GM19025 (cell line): ENCODE results near the gene CLASP2.
A peak's percentile ranks its signal among the peaks of the same experiment; 100 is the strongest.
"Not testable (repeated sequence)": the region's sequence is repeated elsewhere in the genome, so short reads cannot be mapped to it uniquely, and the experiment has no call there.

Experiments used
- ATAC-seq: cut with Tn5 transposase; IDR thresholded peaks from one replicate; pipeline ENCODE4 v1.9.1; 2021; ENCODE audit warnings: mild to moderate bottlenecking, low read depth, moderate library complexity; ENCODE audit not compliant: unreplicated experiment

CLASP2 gene

DNA sequence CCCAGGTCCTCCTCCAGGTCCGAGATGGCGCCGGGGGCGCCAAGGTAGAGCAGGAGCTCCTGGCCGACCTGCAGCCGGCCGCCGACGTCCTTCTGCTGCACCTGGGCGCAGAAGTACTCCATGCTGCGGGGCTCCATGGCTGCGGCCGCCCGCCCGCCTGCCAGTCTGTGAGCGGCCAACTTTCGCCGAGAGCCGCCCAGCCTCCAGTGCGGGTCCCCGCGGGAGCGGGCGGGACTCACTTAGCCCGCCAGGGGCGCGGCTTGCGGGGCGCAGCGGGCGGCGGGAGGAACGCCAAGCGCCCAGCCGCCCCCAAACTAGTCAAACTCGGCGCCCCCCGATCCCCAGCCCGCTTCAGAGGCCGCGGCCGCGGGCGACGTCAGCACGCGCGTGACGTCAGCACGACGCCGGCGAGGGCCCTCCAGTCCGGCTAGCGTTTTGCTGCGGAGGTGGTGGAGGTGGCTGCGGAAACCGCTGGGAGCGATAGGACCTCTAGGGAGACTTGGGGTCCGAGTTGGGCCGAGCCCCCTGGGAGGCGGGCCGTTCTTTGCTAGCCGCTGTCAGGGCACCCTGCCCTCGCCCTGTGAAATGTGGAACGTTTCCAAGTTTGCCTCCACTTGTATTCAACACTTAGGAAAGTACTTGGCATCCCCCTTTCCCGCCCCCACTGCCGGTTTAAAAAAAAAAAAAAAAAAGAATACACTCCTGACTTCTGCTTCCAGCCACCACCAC is at the start of gene CLASP2:
Gene CLASP2, minus strand, starts transcription at position 389 of the 729 bp plus-strand sequence. Its CDS starts 252 bp downstream, at position 137.
- ATAC-seq: peak; percentile 97

DNA sequence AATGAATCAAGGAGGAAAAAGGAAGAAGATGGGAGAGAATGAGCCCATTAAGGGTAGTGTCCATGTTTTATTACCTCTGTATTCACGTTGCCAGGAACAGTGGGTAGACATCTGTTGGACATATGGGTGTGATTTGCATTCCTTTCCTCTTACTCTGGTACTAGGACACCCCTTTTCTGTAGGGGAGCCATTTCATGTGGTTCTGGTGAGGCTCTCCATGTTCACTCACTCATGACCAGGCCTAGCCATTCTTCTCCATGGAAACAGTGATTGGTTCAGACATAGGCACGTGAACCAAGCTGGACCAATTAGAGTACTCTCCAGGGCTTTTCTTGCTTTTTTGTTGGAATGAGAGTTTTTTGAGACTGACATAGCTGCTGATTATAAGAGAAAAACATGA is 40.8 kb upstream of the CLASP2 start:
- ATAC-seq: no peak

DNA sequence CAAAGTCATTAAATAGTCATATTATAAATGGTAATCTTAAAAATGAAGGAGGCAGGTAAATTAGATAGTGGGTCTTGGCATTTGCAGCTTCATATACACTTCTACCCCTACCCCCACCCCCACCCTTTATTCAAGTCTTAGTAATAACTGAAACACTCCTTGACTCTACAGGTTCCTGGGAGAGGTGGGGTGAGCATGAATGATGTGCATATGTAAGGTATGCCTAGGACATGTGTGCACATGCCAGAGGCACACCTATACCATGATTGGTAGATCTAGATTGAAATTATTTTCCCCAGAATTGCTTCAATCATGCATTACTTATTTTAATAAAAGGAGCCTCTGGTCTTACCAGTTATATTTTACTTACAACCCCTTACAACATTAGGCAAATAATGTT is 40.2 kb upstream of the CLASP2 start:
- no peak for ATAC-seq

DNA sequence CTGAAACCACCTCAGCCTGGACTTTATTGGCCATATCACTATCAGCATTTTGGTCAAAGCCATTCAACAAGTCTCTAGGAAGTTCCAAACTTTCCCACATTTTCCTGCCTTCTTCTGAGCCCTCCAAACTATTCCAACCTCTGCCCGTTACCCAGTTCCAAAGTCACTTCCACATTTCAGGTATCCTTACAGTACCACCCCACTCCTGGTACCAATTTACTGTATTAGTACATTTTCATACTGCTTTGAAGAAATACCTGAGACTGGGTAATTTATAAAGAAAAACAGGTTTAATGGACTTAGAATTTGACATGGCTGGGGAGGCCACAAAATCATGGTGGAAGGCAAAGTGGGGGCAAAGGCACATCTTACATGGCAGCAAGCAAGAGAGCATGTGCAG is 36.3 kb upstream of the CLASP2 start:
- ATAC-seq: not testable (repeated sequence)

DNA sequence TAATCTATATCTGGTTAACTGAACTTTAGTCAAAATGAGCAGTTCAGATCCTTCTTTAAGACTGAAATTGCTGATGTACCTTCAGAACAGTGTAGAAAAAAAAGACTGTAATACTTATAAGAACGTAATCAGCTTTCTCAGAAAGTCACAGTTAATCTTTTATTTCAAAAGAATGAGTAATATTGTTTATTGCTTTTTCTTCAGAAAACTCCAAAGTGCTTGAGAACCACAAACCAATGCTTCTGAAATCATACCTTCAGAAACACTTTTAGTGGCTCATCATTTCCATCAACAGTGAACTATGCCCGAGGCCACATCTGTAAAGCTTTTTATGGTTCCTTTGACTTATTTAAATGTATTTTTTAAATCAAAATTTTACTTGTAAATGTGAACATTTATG is 33.3 kb upstream of the CLASP2 start:
- ATAC-seq: no peak

DNA sequence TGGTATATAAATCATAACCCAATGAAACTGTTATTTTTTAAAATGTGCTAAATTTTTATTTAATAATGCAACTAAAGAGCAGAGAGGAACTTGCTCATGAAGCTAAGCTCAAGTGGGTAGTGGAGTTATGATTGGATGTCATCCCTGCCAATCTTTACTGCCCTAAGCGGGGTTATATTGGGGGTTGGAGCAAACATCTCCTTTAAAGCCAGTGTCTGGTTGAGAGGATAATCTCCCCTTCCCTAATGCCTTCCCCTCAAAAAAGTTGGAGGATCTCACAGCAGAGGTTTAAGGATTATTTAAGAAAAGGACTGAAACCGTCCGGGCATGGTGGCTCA is 32.1 kb upstream of the CLASP2 start:
- no peak for ATAC-seq

DNA sequence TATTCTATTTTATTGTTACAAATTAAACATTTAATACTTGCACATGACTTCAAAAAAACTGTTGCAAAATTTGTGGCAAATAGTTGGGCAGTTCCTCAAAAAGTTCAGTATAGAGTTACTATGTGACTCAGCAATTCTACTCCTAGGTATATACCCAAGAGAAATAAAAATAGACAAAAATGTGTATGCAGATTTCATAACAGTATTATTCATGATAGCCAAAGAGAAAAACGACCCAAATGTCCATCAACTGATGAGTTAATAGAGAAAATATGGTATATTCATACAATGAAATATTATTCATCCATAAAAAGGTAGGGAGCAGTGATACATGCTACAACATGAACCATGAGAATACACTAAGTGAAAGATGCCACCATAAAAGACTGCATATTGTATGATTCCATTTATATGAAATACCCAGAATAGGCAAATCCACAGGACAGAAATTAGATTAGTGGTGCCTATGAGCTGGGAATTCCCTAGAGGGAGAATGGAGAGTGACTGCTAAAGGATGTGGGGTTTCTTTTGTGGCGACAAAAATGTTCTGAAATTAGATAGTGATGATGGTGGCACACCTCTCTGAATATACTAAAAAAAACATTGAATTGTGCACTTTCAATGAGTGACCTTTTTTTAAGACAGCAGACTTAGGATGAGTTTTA is 31.6 kb upstream of the CLASP2 start:
- ATAC-seq: no peak

DNA sequence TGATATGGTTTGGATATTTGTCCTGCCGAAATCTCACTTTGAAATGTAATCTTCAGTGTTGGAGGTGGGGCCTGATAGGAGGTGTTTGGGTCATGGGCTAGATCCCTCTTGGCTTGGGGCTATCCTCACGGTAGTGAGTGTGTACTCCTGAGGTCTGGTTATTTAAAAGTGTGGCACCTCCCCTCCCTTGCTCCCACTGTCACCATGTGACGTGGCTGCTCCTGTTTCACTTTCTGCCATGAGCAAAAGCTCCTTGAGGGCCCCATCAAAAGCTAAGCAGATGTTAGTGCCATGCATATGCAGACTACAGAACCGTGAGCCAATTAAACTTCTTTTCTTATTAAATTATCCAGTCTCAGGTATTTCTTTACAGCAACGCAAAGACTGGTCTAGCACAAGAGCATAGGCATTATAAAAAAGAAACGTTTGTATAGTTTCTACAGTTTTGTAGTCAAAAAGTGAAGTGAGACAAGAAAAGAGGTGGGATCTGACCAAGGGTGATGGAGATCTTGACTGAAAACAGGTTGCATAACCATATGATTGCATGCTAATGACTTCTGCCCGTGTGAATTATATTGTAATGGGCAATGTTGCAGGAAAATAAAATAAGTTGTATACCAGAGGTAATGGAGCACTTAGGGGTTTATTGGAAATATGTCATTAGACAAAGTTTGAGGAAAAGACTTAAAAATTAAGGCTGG is 28.5 kb upstream of the CLASP2 start:
- peak; percentile 75 for ATAC-seq

DNA sequence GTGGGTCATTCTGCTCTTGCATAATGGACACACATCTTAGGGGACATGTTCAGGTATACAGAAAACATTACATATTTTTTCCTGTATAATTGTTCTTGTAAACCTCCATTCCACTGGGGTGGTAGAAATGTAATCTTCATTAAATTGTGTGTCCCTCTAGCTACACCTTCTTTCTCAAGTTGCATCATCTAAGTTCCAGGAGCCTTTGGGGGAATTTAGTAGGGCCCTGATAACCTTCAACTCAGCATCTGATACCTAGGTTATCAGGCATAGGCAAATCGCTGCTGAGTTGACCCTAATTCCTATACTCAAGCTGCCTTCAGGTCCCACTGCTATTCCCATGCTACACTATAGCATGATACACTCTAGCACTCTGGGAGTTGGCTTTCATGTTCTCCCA is 19.1 kb upstream of the CLASP2 start:
- ATAC-seq: no peak

DNA sequence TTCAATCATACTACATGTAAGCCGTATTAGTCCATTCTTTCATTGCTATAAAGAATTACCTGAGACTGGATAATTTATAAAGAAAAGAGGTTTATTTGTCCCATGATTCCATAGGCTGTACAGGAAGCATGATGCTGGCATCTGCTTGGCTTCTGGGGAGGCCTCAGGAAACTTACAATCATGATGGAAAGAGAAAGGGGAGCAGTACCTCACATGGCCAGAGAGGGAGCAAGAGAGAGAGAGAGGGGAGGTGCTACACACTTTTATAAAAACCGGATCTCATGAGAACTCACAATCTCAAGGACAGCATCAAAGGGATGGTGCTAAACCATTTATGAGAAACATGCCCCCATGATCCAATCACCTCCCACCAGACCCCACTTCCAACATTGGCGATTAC is 14.3 kb upstream of the CLASP2 start:
- ATAC-seq: no peak

DNA sequence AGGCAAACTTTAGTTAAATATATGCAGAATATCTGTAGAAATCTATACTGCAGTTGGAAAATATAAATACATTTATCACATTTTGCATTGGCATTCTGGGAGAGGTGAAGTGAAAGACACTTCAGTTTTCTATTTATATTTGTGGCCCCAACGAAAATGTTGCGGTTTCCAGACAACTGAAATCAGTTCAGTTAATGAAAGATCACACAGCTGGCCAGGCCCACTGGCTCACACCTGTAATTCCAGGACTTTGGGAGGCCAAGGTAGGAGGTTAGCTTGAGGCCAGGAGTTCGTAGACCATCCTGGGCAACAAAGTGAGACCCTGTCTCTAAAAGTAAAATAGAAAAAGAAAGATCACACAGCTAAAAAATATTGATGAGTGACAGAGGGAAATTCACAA is 11.9 kb upstream of the CLASP2 start:
- ATAC-seq: no peak

DNA sequence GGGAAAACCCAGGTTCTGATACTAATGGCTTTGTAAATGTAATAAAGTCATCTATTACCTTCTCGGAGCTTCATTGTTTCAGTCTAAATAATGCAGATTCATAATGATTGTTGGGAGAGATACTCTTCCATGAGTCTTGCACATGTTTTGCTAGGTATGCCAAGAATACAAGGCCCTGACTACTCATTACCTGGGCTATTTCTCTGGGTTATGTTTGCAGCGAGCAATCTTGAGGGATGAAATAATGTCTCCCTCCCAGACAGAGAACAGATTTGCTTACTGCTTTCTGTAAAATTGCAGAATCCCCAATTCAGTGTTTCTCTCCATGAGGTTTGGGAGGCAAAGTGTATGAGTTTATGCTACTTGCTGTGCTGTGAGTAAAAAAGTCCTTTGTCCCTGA is 6.2 kb upstream of the CLASP2 start:
- ATAC-seq: no peak

DNA sequence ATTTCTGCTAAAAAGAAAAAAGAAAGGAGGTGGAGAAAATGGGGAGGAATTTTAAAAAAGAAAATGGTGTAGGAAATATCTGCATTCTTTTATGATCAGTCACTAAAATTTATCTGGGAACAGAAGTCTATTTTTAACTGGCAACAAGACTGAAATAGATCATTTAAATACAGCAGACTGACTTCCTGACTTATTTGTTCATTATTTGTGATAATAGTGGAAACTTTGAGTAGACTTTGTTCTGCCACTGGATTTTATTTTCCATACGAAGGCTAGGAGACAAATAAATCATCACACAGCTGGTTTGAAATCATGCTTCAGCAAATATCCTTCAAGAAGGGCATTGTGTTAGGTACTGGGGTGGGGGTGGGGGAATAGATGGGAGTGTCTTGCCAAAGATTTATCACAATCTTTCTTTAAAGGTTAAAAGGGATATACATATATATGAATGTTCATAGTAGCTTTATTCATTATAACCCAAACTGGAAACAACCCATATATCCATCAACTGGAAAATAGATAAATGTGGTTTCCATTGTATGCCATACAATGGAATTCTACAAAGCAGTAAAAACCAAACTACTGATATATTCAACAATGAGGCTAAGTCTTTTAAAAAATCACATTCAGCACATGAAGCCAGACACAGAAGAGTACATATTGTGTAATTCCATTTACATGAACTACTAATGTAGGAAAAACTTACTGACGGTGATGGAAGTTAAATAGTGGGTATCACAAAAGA is 4.7 kb upstream of the CLASP2 start:
- no peak for ATAC-seq

DNA sequence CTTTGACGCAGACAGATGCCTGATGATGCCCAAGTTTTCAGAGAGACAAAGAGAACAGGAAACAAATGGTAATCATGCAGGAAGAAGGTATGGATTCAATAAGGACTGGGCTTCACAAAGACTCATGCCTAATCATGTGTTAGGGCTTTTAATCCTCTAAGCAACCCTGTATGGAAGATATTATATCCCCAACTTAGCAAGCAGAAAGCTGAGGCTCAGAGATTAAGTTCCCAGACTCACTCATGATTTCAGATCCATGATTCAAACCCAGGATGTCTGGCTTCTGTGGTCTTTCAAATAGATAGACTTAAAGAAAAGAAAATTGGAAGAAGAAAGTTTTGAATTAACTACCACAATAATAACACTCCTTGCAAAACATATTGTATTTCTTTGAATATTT is 4.1 kb upstream of the CLASP2 start:
- no peak for ATAC-seq

DNA sequence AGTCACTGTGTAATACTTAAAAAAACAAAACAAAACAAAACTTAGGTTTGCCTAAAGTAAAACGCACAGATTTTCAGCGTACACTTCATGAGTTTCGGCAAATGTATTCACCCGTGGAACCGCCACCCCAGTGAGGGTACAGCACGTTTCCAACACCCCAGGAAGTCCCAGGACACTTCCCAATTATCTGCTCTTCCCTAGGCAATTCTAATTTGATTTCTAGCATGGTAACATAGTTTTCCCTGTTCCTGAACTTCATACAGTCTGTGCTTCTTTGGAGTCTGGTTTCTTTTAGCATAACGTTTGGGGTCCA is 497 bp upstream of the CLASP2 start:
- ATAC-seq: no peak

DNA sequence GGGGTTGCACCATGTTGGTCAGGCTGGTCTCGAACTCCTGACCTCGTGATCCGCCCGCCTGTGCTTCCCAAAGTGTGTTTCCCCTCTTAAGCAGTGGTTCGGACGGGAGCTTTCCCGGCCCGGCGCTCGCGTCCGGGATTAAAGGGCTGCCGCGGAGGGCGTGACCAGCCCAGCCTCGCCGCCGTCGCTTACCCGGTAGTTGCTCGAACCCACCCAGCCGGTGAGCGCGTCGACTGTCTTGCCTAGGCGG is 513 bp downstream of the CLASP2 start:
- peak; percentile 53 for ATAC-seq

DNA sequence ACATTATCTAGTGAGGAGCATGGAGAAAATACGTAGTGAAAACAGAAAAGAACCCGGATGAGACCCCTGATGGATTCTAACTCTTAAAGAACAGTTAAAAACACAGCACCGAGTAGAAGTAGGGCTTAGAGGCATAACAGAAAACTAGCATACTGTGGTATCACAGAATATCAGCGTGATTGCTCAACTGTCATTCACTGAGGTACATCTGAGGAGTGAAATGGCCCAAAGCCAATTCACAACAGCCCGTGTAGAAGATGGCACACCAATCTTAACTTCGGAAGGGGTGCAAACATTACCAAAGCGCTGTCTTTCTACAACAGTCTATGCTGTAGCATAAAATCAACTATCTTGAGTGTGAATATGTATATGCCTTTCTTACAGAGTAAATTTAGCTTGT is 1.8 kb downstream of the CLASP2 start:
- no peak for ATAC-seq

DNA sequence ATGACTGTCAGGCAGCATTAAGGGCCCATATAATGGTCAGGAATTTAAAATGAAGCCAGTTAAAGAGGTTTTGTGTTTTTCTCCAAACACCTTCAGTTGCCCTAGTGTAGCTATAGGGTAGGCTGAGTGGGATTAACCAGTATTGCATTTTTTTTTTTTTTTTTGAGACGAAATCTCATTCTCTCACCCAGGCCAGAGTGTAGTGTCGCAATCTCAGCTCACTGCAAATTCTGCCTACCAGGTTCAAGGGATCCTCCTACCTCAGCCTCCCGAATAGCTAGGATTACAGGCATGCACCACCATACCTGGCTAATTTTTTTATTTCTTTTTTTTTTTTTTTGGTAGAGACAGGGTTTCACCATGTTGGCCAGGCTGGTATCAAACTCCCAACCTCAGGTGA is 7.0 kb downstream of the CLASP2 start:
- ATAC-seq: no peak

DNA sequence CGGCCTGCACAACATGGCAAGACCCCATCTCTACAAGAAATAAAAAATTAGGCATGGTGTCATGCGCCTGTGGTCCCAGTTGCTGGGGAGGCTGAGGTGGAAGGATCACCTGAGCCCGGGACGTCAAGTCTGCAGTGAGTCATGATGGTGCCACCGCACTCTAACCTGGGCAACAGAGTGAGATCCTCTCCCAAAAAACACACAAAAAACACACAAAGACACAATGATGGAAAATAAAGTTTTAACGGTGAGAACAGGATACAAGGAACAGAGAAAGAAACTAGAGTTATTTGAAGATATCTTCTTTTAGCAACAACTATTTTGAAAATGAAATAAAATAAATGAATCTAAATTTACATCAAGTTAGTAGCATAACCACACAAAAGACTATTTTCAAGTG is 12.0 kb downstream of the CLASP2 start:
- no peak for ATAC-seq

DNA sequence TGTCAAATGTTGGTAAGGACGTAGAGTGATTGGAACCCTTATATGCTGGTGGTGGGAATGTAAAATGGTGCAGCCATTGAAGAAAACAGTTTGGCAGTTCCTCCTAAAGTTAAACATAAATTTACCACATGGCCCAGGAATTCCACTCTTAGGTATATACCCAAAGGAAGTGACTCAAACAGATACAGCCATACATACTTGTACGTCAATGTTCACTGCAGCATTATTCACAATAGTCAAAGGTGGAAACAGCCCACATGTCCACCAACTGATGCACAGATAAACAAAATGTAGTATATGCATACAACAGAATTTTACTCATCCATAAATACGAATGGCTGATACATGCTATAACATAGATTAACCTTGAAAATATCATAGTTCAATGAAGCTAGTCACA is 13.2 kb downstream of the CLASP2 start:
- no peak for ATAC-seq

DNA sequence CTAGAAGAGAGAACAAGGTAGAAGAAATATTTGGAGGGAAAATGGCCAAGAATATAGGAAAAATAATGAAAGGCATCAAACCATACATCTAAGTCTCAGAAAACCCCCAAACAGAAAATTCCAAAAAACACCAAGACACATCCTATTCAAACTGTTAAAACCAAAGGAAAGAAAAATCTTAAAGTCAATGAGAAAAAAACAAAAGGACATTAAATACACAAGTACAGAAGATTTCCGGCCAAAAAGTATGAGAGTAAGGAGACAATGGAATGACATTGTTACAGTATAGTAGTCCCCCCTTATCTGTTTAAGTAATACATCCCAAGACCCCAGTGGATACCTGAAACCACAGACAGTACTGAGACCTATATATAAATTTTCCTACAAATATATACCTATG is 18.8 kb downstream of the CLASP2 start:
- ATAC-seq: no peak

DNA sequence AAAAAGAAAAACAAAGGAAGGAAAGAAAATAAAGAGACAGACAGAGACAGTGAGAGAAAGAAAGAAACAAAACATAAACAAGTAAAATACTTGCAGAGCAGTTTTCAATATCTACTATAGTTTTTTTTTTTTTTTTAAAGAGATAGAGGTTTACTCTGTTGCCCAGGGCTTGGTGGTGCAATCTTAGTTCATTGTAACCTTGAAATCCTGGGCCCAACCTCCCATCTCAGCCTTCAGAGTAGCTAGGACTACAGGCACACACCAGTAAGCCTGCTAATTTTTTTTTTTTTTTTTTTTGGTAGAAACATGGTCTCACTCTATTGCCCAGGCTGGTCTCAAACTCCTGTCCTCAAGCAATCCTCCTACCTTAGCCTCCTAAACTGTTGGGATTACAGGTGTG is 23.1 kb downstream of the CLASP2 start:
- no peak for ATAC-seq
